Esophagus squamous epithelium (tissue), 4 donors: ENCODE measurements around the gene PRRT1B.

Source experiments
- POLR2A ChIP-seq, 4 donors: fragments of 450-650 bp; IDR thresholded peaks; one replicate each; pipeline ENCODE4 v1.6.1; 2017; ENCODE audit warnings: antibody characterized with exemption in 4 of 4, mild to moderate bottlenecking in 4 of 4, moderate library complexity in 3 of 4
- TF ChIP-seq, protein P1 (sequence below), 6 experiments: fragments of 450-650 bp in 4 of 6; fragments of 200-600 bp in 2 of 6; sonication (generic) in 2 of 6; IDR thresholded peaks; one replicate each; pipeline ENCODE4 v1.5.1; 2016 to 2019; ENCODE audit warnings: antibody characterized with exemption in 6 of 6, mild to moderate bottlenecking in 4 of 6, moderate library complexity in 4 of 6

DNA sequence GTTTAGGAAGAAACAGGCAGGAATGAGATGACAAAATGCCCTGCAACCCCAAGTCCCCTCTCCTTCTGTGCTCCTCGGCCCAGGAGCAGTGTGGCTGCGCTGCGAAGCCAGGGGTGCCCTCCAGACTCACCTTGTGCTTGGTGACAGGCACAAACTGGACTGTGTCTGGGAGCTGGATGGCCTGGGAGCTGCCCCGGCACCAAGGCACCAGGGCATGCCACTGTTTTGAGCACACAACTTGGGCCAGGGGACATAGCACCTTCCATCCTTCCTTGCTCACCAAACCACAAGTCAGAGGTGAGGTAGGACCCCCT, 51.1 kb downstream of the PRRT1B start:
- no peak for TF ChIP-seq POLR2A (IDR thresholded peaks at IDR 0.05)
- TF ChIP-seq, protein P1, sequence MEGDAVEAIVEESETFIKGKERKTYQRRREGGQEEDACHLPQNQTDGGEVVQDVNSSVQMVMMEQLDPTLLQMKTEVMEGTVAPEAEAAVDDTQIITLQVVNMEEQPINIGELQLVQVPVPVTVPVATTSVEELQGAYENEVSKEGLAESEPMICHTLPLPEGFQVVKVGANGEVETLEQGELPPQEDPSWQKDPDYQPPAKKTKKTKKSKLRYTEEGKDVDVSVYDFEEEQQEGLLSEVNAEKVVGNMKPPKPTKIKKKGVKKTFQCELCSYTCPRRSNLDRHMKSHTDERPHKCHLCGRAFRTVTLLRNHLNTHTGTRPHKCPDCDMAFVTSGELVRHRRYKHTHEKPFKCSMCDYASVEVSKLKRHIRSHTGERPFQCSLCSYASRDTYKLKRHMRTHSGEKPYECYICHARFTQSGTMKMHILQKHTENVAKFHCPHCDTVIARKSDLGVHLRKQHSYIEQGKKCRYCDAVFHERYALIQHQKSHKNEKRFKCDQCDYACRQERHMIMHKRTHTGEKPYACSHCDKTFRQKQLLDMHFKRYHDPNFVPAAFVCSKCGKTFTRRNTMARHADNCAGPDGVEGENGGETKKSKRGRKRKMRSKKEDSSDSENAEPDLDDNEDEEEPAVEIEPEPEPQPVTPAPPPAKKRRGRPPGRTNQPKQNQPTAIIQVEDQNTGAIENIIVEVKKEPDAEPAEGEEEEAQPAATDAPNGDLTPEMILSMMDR (IDR thresholded peaks at IDR 0.05), result no peak
